ENCODE results near the gene SLC5A10.

Gene SLC5A10

GRCh38 chr17:18999394-18999793 lies 47.4 kb downstream of the SLC5A10 start:
- TF ChIP-seq, protein P1, sequence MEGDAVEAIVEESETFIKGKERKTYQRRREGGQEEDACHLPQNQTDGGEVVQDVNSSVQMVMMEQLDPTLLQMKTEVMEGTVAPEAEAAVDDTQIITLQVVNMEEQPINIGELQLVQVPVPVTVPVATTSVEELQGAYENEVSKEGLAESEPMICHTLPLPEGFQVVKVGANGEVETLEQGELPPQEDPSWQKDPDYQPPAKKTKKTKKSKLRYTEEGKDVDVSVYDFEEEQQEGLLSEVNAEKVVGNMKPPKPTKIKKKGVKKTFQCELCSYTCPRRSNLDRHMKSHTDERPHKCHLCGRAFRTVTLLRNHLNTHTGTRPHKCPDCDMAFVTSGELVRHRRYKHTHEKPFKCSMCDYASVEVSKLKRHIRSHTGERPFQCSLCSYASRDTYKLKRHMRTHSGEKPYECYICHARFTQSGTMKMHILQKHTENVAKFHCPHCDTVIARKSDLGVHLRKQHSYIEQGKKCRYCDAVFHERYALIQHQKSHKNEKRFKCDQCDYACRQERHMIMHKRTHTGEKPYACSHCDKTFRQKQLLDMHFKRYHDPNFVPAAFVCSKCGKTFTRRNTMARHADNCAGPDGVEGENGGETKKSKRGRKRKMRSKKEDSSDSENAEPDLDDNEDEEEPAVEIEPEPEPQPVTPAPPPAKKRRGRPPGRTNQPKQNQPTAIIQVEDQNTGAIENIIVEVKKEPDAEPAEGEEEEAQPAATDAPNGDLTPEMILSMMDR (IDR thresholded peaks at IDR 0.05; ENCODE audit: control extremely low read depth, extremely low read depth, low read depth, missing control alignments), result no peak
- DNase-seq (ENCODE audit: extremely low spot score), result no peak
- CTCF ChIA-PET, result interaction anchor here (1.3 to 1.6 kb wide), 3 partner anchors 11 to 373 kb away, joined by 3 to 4 read pairs (median 3); no protein-coding TSS in a partner anchor
- POLR2A ChIA-PET, result no interaction called here

DNA sequence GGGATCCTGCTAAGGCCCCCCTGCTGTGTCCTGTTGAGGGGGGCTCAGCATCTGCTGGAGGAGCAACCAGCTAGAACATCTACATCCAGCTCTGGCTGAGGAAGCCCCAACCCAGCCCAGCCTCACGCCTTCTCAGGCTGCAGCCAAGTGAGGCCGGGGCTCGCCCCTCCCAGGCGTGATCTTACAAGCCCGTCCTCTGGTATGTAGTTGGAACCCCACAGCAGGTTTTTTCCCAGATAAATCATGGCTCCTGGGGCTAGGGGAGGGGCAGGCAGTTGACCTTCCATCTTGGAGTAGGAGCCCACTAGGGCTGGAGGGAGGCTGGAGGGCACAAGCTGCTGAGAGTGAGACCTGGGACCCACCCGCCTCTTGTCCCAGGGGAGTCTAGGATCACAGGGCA lies 47.9 kb downstream of the SLC5A10 start:
- ChIA-PET POLR2A (no interaction called here), CTCF (interaction anchor here (1.6 to 4.7 kb wide), 2 partner anchors 39 to 374 kb away, joined by 3 to 28 read pairs; no protein-coding TSS in a partner anchor)
- no peak for DNase-seq (ENCODE audit: extremely low spot score)
- TF ChIP-seq, protein P1 (IDR thresholded peaks at IDR 0.05; ENCODE audit: control extremely low read depth, extremely low read depth, low read depth, missing control alignments), result no peak

- TF ChIP-seq, protein P1 (IDR thresholded peaks at IDR 0.05; ENCODE audit: control extremely low read depth, extremely low read depth, low read depth, missing control alignments), result no peak
- no peak for DNase-seq (ENCODE audit: extremely low spot score)
- ChIA-PET POLR2A (no interaction called here), CTCF (interaction anchor here (1.1 to 4.7 kb wide), 3 partner anchors 15 to 374 kb away, joined by 3 to 28 read pairs (median 4); no protein-coding TSS in a partner anchor)
These were observed 48.8 kb downstream of the SLC5A10 start for GRCh38 chr17:19000531-19001325.

DNA sequence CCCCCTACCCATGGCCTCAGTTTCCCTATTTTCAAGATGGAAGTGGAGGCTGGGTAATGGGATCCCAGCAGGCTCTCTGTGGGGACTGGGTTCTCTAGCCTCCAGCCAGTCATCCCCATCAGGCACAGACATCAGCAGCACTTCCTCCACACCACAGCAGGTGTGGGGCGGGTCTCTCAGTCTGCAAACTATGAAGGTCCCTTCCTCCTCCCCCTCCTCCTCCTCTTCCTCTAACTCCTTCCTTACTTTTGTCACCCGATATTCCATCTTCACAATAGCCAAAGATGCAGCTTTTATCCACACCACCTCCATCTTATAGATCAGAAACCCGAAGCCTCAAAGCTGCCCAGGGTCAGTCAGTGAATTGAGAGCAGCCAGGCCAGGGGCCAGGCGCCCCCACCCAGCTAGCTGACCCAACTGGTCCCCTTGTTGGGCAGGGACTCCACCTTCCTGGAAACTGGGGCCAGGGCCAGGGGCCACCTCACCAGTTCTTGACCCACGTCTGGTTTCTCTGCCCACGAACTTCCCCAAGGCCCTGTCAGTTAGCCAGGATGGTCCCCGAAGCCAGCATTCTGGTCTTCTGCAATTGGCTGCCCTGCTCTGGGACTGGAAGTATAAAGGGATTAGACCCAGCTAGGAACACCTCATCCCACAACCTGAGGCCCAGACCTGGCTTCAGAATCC lies 50.1 kb downstream of the SLC5A10 start:
- ChIA-PET POLR2A (interaction anchor here (1.0 kb wide), 1 partner anchor 40 kb away, joined by 3 read pairs; no protein-coding TSS in a partner anchor), CTCF (interaction anchor here (1.1 to 4.7 kb wide), 2 partner anchors 17 to 41 kb away, joined by 4 to 28 read pairs; no protein-coding TSS in a partner anchor)
- TF ChIP-seq, protein P1 (IDR thresholded peaks at IDR 0.05; ENCODE audit: control extremely low read depth, extremely low read depth, low read depth, missing control alignments), result no peak
- no peak for DNase-seq (ENCODE audit: extremely low spot score)

- TF ChIP-seq, protein P1 (IDR thresholded peaks at IDR 0.05; ENCODE audit: control extremely low read depth, extremely low read depth, low read depth, missing control alignments), result no peak
- CTCF ChIA-PET, result interaction anchor here (4.7 kb wide), 1 partner anchor 42 kb away, joined by 28 read pairs; no protein-coding TSS in a partner anchor
- no peak for DNase-seq (ENCODE audit: extremely low spot score)
- POLR2A ChIA-PET, result interaction anchor here (1.0 kb wide), 1 partner anchor 41 kb away, joined by 3 read pairs; no protein-coding TSS in a partner anchor
These were observed 51.0 kb downstream of the SLC5A10 start for GRCh38 chr17:19002805-19003542.

Data from GM10248 (cell line).